ENCODE results near the gene DLG2. TPM values are rescaled to one million over a fixed set of nuclear protein-coding genes. Genes with fewer than 3 reads are reported as not detected.
"Not testable (repeated sequence)": the region's sequence is repeated elsewhere in the genome, so short reads cannot be mapped to it uniquely, and the experiment has no call there.

DLG2 gene
- total and polyA plus RNA-seq, 11 donors = 2.4 to 13.9 (median 7.1) TPM

DNA sequence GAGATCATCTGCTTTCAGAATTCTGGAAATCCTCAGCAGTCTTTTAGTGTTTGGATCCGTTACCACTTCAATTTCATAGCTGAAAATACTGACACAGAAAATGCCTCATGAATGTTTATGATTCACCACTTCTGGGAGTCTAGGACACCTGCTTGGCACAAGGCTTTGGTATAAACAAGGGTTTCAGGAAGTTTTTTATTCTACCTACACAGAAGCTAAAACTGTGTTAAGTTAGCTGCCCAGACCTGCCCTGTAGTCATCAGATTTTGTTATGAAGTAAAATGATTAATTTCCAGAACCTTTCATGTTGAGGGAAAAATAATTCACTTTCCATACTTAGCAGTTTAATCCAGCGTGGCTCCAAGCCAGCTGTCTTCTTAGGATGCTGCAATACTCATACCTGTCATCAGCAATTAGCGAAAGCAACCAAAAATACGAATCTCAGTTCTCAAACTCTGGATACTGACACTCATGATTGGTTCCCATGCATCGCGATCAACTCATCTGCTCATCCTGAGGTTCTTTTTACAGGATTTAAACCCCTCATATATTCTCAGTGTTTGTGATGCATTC, 1882.4 kb downstream of the DLG2 start:
- 75 to 82% (median 79%) methylated on average over 6 of the region's 6 CpGs for WGBS, 4 donors
- H3K27ac ChIP-seq = no peak overlapping the region
- TF ChIP-seq, protein P1, sequence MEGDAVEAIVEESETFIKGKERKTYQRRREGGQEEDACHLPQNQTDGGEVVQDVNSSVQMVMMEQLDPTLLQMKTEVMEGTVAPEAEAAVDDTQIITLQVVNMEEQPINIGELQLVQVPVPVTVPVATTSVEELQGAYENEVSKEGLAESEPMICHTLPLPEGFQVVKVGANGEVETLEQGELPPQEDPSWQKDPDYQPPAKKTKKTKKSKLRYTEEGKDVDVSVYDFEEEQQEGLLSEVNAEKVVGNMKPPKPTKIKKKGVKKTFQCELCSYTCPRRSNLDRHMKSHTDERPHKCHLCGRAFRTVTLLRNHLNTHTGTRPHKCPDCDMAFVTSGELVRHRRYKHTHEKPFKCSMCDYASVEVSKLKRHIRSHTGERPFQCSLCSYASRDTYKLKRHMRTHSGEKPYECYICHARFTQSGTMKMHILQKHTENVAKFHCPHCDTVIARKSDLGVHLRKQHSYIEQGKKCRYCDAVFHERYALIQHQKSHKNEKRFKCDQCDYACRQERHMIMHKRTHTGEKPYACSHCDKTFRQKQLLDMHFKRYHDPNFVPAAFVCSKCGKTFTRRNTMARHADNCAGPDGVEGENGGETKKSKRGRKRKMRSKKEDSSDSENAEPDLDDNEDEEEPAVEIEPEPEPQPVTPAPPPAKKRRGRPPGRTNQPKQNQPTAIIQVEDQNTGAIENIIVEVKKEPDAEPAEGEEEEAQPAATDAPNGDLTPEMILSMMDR (IDR thresholded peaks at IDR 0.05) = no peak
- TF ChIP-seq POLR2A (IDR thresholded peaks at IDR 0.05) = no peak
- H3K4me1 ChIP-seq = no peaks in the 10 kb centered on the region
- DNase-seq (no peak), ATAC-seq (no peak)
- no peaks in the 10 kb centered on the region for H3K27me3 ChIP-seq
- intact Hi-C loops (cut with DNase I) = loop anchor here in 1 of 10 donors (5.0 kb wide), 1 partner anchor 277 kb away; no protein-coding TSS in a partner anchor
- H3K9me3 ChIP-seq = peaks cover 0 to 10% (median 0%) of the 10 kb centered on the region in 12 donors
- H3K36me3 ChIP-seq = no peaks in the 10 kb centered on the region
- H3K4me3 ChIP-seq = no peak overlapping the region

DNA sequence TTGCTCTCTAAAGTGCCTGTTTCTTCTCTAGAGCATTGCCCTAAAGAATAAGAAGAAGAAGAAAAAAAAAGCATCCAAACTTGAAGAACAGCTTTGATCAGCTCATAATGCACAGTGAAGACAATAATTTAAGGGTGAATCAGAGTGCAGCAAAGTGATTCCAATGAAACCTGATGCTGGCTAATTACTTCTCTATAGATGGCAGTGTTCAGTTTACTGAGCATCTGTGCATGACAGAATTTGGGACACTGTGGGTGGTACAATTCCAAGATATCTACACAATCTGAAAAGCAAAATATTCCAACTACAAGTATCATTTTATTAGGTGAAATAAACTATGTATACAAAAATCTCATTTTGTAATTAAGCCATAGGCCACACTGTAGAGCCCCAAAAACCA, 1890.5 kb downstream of the DLG2 start:
- Histone ChIP-seq H3K27me3 (no peaks in the 10 kb centered on the region), H3K36me3 (no peaks in the 10 kb centered on the region), H3K4me3 (no peak overlapping the region), H3K27ac (no peak overlapping the region), H3K9me3 (no peaks in the 10 kb centered on the region), H3K4me1 (no peaks in the 10 kb centered on the region)
- ATAC-seq = no peak
- intact Hi-C loops (cut with DNase I) = no loop called here
- no peak for TF ChIP-seq POLR2A (IDR thresholded peaks at IDR 0.05)
- TF ChIP-seq, protein P1 (IDR thresholded peaks at IDR 0.05) = no peak
- DNase-seq = no peak

DNA sequence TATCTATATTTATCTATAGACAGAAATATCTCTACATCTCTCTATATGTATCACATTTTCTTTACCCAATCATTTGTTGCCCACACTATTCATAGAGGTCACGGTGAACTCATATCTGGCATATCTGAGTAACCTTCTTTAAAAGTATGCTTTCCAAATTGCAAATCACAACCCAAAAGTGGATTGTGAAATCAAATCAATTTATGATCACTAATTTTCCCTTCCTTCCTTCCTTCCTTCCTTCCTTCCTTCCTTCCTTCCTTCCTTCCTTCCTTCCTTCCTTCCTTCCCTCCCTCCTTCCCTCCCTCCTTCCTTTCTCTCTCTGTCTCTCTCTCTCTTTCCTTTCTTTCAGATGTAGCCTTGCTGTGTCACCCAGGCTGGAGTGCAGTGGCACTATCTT, 1893.0 kb downstream of the DLG2 start:
- ATAC-seq (no peak), DNase-seq (no peak)
- intact Hi-C loops (cut with DNase I) = no loop called here
- WGBS, 4 donors = 93 to 99% (median 96%) methylated on average over 1 of the region's 1 CpG
- Histone ChIP-seq H3K4me3 (no peak overlapping the region), H3K27me3 (no peaks in the 10 kb centered on the region), H3K4me1 (no peaks in the 10 kb centered on the region), H3K9me3 (no peaks in the 10 kb centered on the region), H3K36me3 (no peaks in the 10 kb centered on the region), H3K27ac (no peak overlapping the region)
- TF ChIP-seq, protein P1 (IDR thresholded peaks at IDR 0.05) = no peak
- TF ChIP-seq POLR2A (IDR thresholded peaks at IDR 0.05) = no peak

DNA sequence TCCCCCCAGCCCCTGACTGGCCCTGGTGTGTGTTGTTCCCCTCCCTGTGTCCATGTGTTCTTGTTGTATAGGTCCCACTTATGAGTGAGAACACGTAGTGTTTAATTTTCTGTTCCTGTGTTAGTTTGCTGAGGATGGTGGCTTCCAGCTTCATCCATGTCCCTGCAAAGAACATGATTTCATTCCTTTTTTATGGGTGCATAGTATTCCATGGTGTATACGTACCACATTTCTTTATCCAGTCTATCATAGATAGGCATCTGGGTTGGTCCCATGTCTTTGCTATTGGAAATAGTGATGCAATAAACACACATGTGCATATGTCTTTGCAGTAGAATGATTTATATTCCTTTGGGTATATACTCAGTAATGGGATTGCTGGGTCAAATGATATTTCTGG, 1895.9 kb downstream of the DLG2 start:
- intact Hi-C loops (cut with DNase I); H3K27me3 ChIP-seq; ATAC-seq; DNase-seq; H3K4me3 ChIP-seq; H3K9me3 ChIP-seq; H3K27ac ChIP-seq; H3K4me1 ChIP-seq; H3K36me3 ChIP-seq: not testable (repeated sequence)
- 89 to 96% (median 93%) methylated on average over 2 of the region's 2 CpGs for WGBS, 4 donors

DNA sequence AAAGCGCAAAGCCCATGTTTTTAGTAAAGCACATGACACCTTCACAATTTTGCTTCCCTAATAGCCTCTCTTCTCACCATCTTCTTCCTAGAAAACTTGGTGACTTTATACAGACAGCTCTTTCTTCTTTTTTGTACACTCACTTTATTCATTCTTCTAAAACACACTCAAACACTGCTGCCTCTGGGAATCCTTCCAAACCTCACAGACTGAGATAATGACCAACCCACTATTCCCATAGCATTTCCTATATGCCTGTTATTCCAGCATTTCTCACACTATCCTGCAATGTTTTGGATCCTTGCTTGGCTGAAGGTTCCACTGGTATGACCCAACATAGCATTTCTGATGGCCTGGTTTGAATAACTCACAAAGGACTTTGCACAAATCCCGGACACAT, 1898.9 kb downstream of the DLG2 start:
- WGBS, 4 donors = 74 to 89% (median 83%) methylated on average over 2 of the region's 2 CpGs
- no peak overlapping the region for H3K4me3 ChIP-seq
- no peaks in the 10 kb centered on the region for H3K27me3 ChIP-seq
- ATAC-seq (no peak), DNase-seq (no peak)
- intact Hi-C loops (cut with DNase I) = loop anchor here in 2 of 10 donors (10.0 kb wide), 2 partner anchors 83 to 433 kb away; no protein-coding TSS in a partner anchor
- H3K27ac ChIP-seq = no peak overlapping the region
- H3K9me3 ChIP-seq = no peaks in the 10 kb centered on the region
- H3K36me3 ChIP-seq = no peaks in the 10 kb centered on the region
- no peak for TF ChIP-seq POLR2A (IDR thresholded peaks at IDR 0.05)
- TF ChIP-seq, protein P1 (IDR thresholded peaks at IDR 0.05) = no peak
- H3K4me1 ChIP-seq = peaks cover 0 to 18% (median 9%) of the 10 kb centered on the region in 12 donors
